Astrocyte (in vitro differentiated cells and primary cell): ENCODE results near the gene B3GNT9. TPM values are rescaled to one million over a fixed set of nuclear protein-coding genes. Genes with fewer than 3 reads are reported as not detected.

Experiments used
- DNase-seq: peaks from one replicate; pipeline ENCODE4 v3.0.0-alpha.2; 2010; ENCODE audit warnings: low read depth
- FAIRE-seq: peaks from 2 replicates; lab custom pipeline; 2011; peaks lifted over from hg19 to GRCh38; lab: Jason Lieb, UNC
- H2AFZ ChIP-seq: 2 replicates; pipeline ENCODE4 v1.6.0; 2012; ENCODE audit warnings: low read depth, low read length, inconsistent platforms
- H3K27ac ChIP-seq: 2 replicates; pipeline ENCODE4 v1.5.1; 2011; ENCODE audit warnings: low read depth, low read length, inconsistent platforms
- H3K27me3 ChIP-seq: 2 replicates; pipeline ENCODE4 v1.6.0; 2011; ENCODE audit warnings: low read length, inconsistent platforms; ENCODE audit not compliant: insufficient read depth
- H3K36me3 ChIP-seq: 2 replicates; pipeline ENCODE4 v1.5.1; 2011; ENCODE audit warnings: low read length, inconsistent platforms; ENCODE audit not compliant: insufficient read depth
- H3K4me1 ChIP-seq: 2 replicates; pipeline ENCODE4 v1.5.1; 2011; ENCODE audit warnings: low read length, inconsistent platforms; ENCODE audit not compliant: insufficient read depth
- H3K4me2 ChIP-seq: 2 replicates; pipeline ENCODE4 v1.6.0; 2012; ENCODE audit warnings: low read length, inconsistent platforms
- H3K4me3 ChIP-seq: 2 replicates; pipeline ENCODE4 v1.5.1; 2011; ENCODE audit warnings: low read depth, mild to moderate bottlenecking, low read length, inconsistent platforms; ENCODE audit not compliant: insufficient read depth
- H3K79me2 ChIP-seq: 2 replicates; pipeline ENCODE4 v1.6.0; 2012; ENCODE audit warnings: mild to moderate bottlenecking, low read length, inconsistent platforms; ENCODE audit not compliant: insufficient read depth
- H3K9ac ChIP-seq: 2 replicates; pipeline ENCODE4 v1.6.0; 2012; ENCODE audit warnings: mild to moderate bottlenecking, low read length, inconsistent platforms
- H3K9me3 ChIP-seq: 2 replicates; pipeline ENCODE4 v1.5.1; 2012; ENCODE audit warnings: low read depth, mild to moderate bottlenecking, low read length, inconsistent platforms; ENCODE audit not compliant: insufficient read depth
- H4K20me1 ChIP-seq: 2 replicates; pipeline ENCODE4 v1.6.0; 2012; ENCODE audit warnings: low read length, inconsistent platforms; ENCODE audit not compliant: insufficient read depth
- H3K27ac Mint-ChIP-seq: one replicate; pipeline ENCODE4 v1.8.0; 2021; ENCODE audit warnings: mild to moderate bottlenecking, mixed read lengths; ENCODE audit not compliant: unreplicated experiment
- H3K27me3 Mint-ChIP-seq: one replicate; pipeline ENCODE4 v1.8.0; 2021; ENCODE audit warnings: low read depth, mixed read lengths; ENCODE audit not compliant: unreplicated experiment
- H3K36me3 Mint-ChIP-seq: one replicate; pipeline ENCODE4 v1.8.0; 2021; ENCODE audit warnings: low read depth, mixed read lengths; ENCODE audit not compliant: unreplicated experiment
- H3K4me1 Mint-ChIP-seq: one replicate; pipeline ENCODE4 v1.8.0; 2021; ENCODE audit warnings: low read depth, mixed read lengths; ENCODE audit not compliant: unreplicated experiment
- H3K4me3 Mint-ChIP-seq: one replicate; pipeline ENCODE4 v1.8.0; 2021; ENCODE audit warnings: mild to moderate bottlenecking, moderate library complexity, mixed read lengths; ENCODE audit not compliant: unreplicated experiment
- H3K9me3 Mint-ChIP-seq: one replicate; pipeline ENCODE4 v1.8.0; 2021; ENCODE audit warnings: mild to moderate bottlenecking, mixed read lengths; ENCODE audit not compliant: unreplicated experiment
- CTCF ChIP-seq: IDR thresholded peaks from 2 replicates; pipeline ENCODE4 v1.5.1; 2011; ENCODE audit warnings: low read depth, mild to moderate bottlenecking, inconsistent platforms, low read length, moderate library complexity; ENCODE audit not compliant: insufficient read depth
- EZH2 ChIP-seq: IDR thresholded peaks from 2 replicates; pipeline ENCODE4 v1.6.1; 2012; ENCODE audit warnings: mild to moderate bottlenecking, low read length, inconsistent platforms; ENCODE audit not compliant: insufficient read depth
- total RNA-seq: library from RNA; stranded (reverse); gene quantifications from 2 replicates; pipeline ENCODE4 v1.2.1, GENCODE V29; 2021

Gene B3GNT9
- total RNA-seq, 1 donor from 2014 or later, result 7.6 TPM

- Histone ChIP-seq H4K20me1 (peaks cover 71% of the 10 kb centered on the region), H3K9me3 (no peaks in the 10 kb centered on the region), H2AFZ (no peak overlapping the region), H3K4me2 (peak overlapping the region; percentile 64), H3K4me1 (peaks cover 33% of the 10 kb centered on the region), H3K4me3 (no peak overlapping the region), H3K27me3 (no peaks in the 10 kb centered on the region), H3K79me2 (peaks cover 23% of the 10 kb centered on the region), H3K9ac (no peak overlapping the region), H3K27ac (no peak overlapping the region), H3K36me3 (no peaks in the 10 kb centered on the region)
- H3K36me3 Mint-ChIP-seq, result peaks cover 12% of the 10 kb centered on the region
- H3K27me3 Mint-ChIP-seq, result peaks cover 14% of the 10 kb centered on the region
- H3K9me3 Mint-ChIP-seq, result peaks cover 2% of the 10 kb centered on the region
- no peak for TF ChIP-seq EZH2
- TF ChIP-seq CTCF, result no peak
- peaks cover 10% of the 10 kb centered on the region for H3K4me1 Mint-ChIP-seq
- DNase-seq, result peak; percentile 79
- no peak overlapping the region for H3K4me3 Mint-ChIP-seq
- no peak overlapping the region for H3K27ac Mint-ChIP-seq
- no peak for FAIRE-seq
These were observed 30.5 kb upstream of the B3GNT9 start for GRCh38 chr16:67181346-67181745.

GRCh38 chr16:67180166-67180565 lies 29.4 kb upstream of the B3GNT9 start:
- Mint-ChIP-seq H3K4me3 (no peak overlapping the region), H3K27ac (no peak overlapping the region), H3K36me3 (peaks cover 16% of the 10 kb centered on the region), H3K4me1 (peaks cover 3% of the 10 kb centered on the region), H3K27me3 (peaks cover 14% of the 10 kb centered on the region), H3K9me3 (peaks cover 2% of the 10 kb centered on the region)
- peaks cover 66% of the 10 kb centered on the region for H4K20me1 ChIP-seq
- H3K4me2 ChIP-seq, result no peak overlapping the region
- H3K9ac ChIP-seq, result no peak overlapping the region
- DNase-seq (no peak), FAIRE-seq (no peak)
- no peaks in the 10 kb centered on the region for H3K36me3 ChIP-seq
- H3K4me3 ChIP-seq, result no peak overlapping the region
- H3K27me3 ChIP-seq, result no peaks in the 10 kb centered on the region
- TF ChIP-seq EZH2, result no peak
- TF ChIP-seq CTCF, result no peak
- H3K79me2 ChIP-seq, result peaks cover 23% of the 10 kb centered on the region
- H3K27ac ChIP-seq, result no peak overlapping the region
- no peak overlapping the region for H2AFZ ChIP-seq
- H3K4me1 ChIP-seq, result peaks cover 32% of the 10 kb centered on the region
- no peaks in the 10 kb centered on the region for H3K9me3 ChIP-seq

GRCh38 chr16:67179421-67180080 lies 28.8 kb upstream of the B3GNT9 start:
- peaks cover 33% of the 10 kb centered on the region for H3K4me1 ChIP-seq
- H3K27ac Mint-ChIP-seq, result no peak overlapping the region
- H3K4me1 Mint-ChIP-seq, result peaks cover 2% of the 10 kb centered on the region

More at GRCh38 chr16:67179421-67180080, 28.8 kb upstream of the B3GNT9 start:
- Histone ChIP-seq H4K20me1 (peaks cover 66% of the 10 kb centered on the region), H2AFZ (no peak overlapping the region), H3K9ac (no peak overlapping the region), H3K36me3 (no peaks in the 10 kb centered on the region), H3K27me3 (no peaks in the 10 kb centered on the region), H3K79me2 (peaks cover 23% of the 10 kb centered on the region), H3K9me3 (no peaks in the 10 kb centered on the region), H3K27ac (no peak overlapping the region), H3K4me2 (no peak overlapping the region), H3K4me3 (no peak overlapping the region)
- Mint-ChIP-seq H3K9me3 (peaks cover 2% of the 10 kb centered on the region), H3K36me3 (peaks cover 16% of the 10 kb centered on the region), H3K27me3 (peaks cover 14% of the 10 kb centered on the region), H3K4me3 (no peak overlapping the region)
- FAIRE-seq, result no peak
- DNase-seq, result no peak
- TF ChIP-seq EZH2 (no peak), CTCF (no peak)
